NCI-H2107 (cell line): ENCODE measurements around the gene IFFO2.
"Not testable (repeated sequence)": the region's sequence is repeated elsewhere in the genome, so short reads cannot be mapped to it uniquely, and the experiment has no call there.

Experiments
- DNase-seq: peaks from one replicate; lab custom pipeline; 2025; lab: John Stamatoyannopoulos, UW

Gene IFFO2

GRCh38 chr1:18895317-18895716, 61.2 kb downstream of the IFFO2 start:
- peak; percentile 5 for DNase-seq

GRCh38 chr1:18893120-18893519, 63.4 kb downstream of the IFFO2 start:
- DNase-seq = no peak

- DNase-seq = not testable (repeated sequence)
Measured at GRCh38 chr1:18891858-18892257, 64.6 kb downstream of the IFFO2 start.

- DNase-seq = no peak
Measured at GRCh38 chr1:18891426-18891780, 65.1 kb downstream of the IFFO2 start.

- no peak for DNase-seq
Measured at GRCh38 chr1:18890706-18891425, 65.6 kb downstream of the IFFO2 start.

GRCh38 chr1:18886003-18886335, 70.5 kb downstream of the IFFO2 start:
- DNase-seq = no peak

- no peak for DNase-seq
Measured at GRCh38 chr1:18885311-18886002, 71.0 kb downstream of the IFFO2 start.

- DNase-seq = no peak
Measured at GRCh38 chr1:18884727-18885126, 71.7 kb downstream of the IFFO2 start.

- no peak for DNase-seq
Measured at GRCh38 chr1:18884419-18884717, 72.1 kb downstream of the IFFO2 start.

- DNase-seq = peak; percentile 19
Measured at GRCh38 chr1:18883636-18884418, 72.6 kb downstream of the IFFO2 start.

GRCh38 chr1:18883079-18883478, 73.4 kb downstream of the IFFO2 start:
- DNase-seq = no peak

GRCh38 chr1:18882486-18882885, 74.0 kb downstream of the IFFO2 start:
- no peak for DNase-seq

GRCh38 chr1:18881642-18882431, 74.6 kb downstream of the IFFO2 start:
- DNase-seq = no peak

GRCh38 chr1:18881164-18881563, 75.3 kb downstream of the IFFO2 start:
- no peak for DNase-seq

- no peak for DNase-seq
Measured at GRCh38 chr1:18880585-18880984, 75.9 kb downstream of the IFFO2 start.

GRCh38 chr1:18879791-18880309, 76.6 kb downstream of the IFFO2 start:
- DNase-seq = peak; percentile 32

- no peak for DNase-seq
Measured at GRCh38 chr1:18879215-18879790, 77.2 kb downstream of the IFFO2 start.

GRCh38 chr1:18878538-18879214, 77.8 kb downstream of the IFFO2 start:
- no peak for DNase-seq

- DNase-seq = no peak
Measured at GRCh38 chr1:18877282-18877681, 79.2 kb downstream of the IFFO2 start.

- no peak for DNase-seq
Measured at GRCh38 chr1:18876210-18876609, 80.3 kb downstream of the IFFO2 start.

GRCh38 chr1:18875796-18876128, 80.7 kb downstream of the IFFO2 start:
- no peak for DNase-seq
